GM19193 (cell line): ENCODE measurements around the gene GPR61.

Source experiments
- POLR2A ChIP-seq: IDR thresholded peaks from 4 replicates; pipeline ENCODE4 v1.6.1; 2011; ENCODE audit not compliant: insufficient read depth, insufficient read length; ENCODE audit errors: extremely low read depth

The GPR61 gene

GRCh38 chr1:109539676-109540075 lies at the start of gene GPR61:
TSS of gene GPR61 (plus strand) at chr1:109539872. CDS start at chr1:109543023, 3,151 bp downstream.
- no peak for TF ChIP-seq POLR2A

GRCh38 chr1:109490029-109490933 lies 49.4 kb upstream of the GPR61 start:
- TF ChIP-seq POLR2A, result no peak

GRCh38 chr1:109490934-109491302 lies 48.8 kb upstream of the GPR61 start:
- TF ChIP-seq POLR2A, result no peak

- no peak for TF ChIP-seq POLR2A
Measured at GRCh38 chr1:109491372-109491771, 48.3 kb upstream of the GPR61 start.

GRCh38 chr1:109492779-109493178 lies 46.9 kb upstream of the GPR61 start:
- no peak for TF ChIP-seq POLR2A

- TF ChIP-seq POLR2A, result no peak
Measured at GRCh38 chr1:109493227-109493626, 46.4 kb upstream of the GPR61 start.

- TF ChIP-seq POLR2A, result peak; percentile 88
Measured at GRCh38 chr1:109493805-109494539, 45.7 kb upstream of the GPR61 start, which contains the start of gene CYB561D1. TSS of gene CYB561D1 (plus strand) at chr1:109494094. CDS start at chr1:109494140, 46 bp downstream.

- TF ChIP-seq POLR2A, result no peak
Measured at GRCh38 chr1:109495738-109496137, 43.9 kb upstream of the GPR61 start.

- TF ChIP-seq POLR2A, result no peak
Measured at GRCh38 chr1:109497449-109498160, 42.1 kb upstream of the GPR61 start.

GRCh38 chr1:109498161-109498801 lies 41.4 kb upstream of the GPR61 start:
- no peak for TF ChIP-seq POLR2A

- TF ChIP-seq POLR2A, result no peak
Measured at GRCh38 chr1:109499081-109499480, 40.6 kb upstream of the GPR61 start.

GRCh38 chr1:109499661-109500536 lies 39.8 kb upstream of the GPR61 start:
- TF ChIP-seq POLR2A, result no peak

- TF ChIP-seq POLR2A, result no peak
Measured at GRCh38 chr1:109500941-109501381, 38.7 kb upstream of the GPR61 start.
